Stimulated activated naive B cell treated with anti-CD40 and anti-IgM and Interleukin-4, amounts not matched to agents 10 μg/mL and 1 μg/mL and 100 μg/mL, for 72 hours (primary cell): ENCODE data around the gene FKBP11.

Experiments
- ATAC-seq, 2 donors: fragments of 150-1000 bp; cut with Tn5 transposase; replicated peaks; 2 replicates each; pipeline ENCODE4 v1.10.0; 2021; ENCODE audit warnings: moderate library complexity in 1 of 2
- DNase-seq: peaks from one replicate; pipeline ENCODE4 v3.0.0; 2021
- H3K27ac Mint-ChIP-seq: one replicate; pipeline ENCODE4 v1.8.0; 2022; ENCODE audit warnings: mild to moderate bottlenecking, mixed read lengths
- H3K27me3 Mint-ChIP-seq, 2 donors: one replicate each; pipeline ENCODE4 v1.8.0; 2022; ENCODE audit warnings: mixed read lengths in 2 of 2
- H3K36me3 Mint-ChIP-seq, 2 donors: one replicate each; pipeline ENCODE4 v1.8.0; 2022; ENCODE audit warnings: mixed read lengths in 2 of 2, mild to moderate bottlenecking in 1 of 2
- H3K4me1 Mint-ChIP-seq, 2 donors: one replicate each; pipeline ENCODE4 v1.8.0; 2022; ENCODE audit warnings: mixed read lengths in 2 of 2, mild to moderate bottlenecking in 1 of 2
- H3K4me3 Mint-ChIP-seq, 2 donors: one replicate each; pipeline ENCODE4 v1.8.0; 2022; ENCODE audit warnings: mild to moderate bottlenecking in 2 of 2, mixed read lengths in 2 of 2, moderate library complexity in 1 of 2
- H3K9me3 Mint-ChIP-seq, 2 donors: one replicate each; pipeline ENCODE4 v1.8.0; 2022; ENCODE audit warnings: mixed read lengths in 2 of 2, mild to moderate bottlenecking in 1 of 2

FKBP11 gene

GRCh38 chr12:48925304-48926011 is at the start of gene FKBP11:
Gene FKBP11 (minus strand): TSS chr12:48925492. CDS start chr12:48925428, 64 bp downstream.
- H3K4me1 Mint-ChIP-seq, result peaks cover 16 to 23% of the 10 kb centered on the region in 2 donors
- DNase-seq (peak; percentile 54), ATAC-seq (peak; percentile 85 to 86)

DNA sequence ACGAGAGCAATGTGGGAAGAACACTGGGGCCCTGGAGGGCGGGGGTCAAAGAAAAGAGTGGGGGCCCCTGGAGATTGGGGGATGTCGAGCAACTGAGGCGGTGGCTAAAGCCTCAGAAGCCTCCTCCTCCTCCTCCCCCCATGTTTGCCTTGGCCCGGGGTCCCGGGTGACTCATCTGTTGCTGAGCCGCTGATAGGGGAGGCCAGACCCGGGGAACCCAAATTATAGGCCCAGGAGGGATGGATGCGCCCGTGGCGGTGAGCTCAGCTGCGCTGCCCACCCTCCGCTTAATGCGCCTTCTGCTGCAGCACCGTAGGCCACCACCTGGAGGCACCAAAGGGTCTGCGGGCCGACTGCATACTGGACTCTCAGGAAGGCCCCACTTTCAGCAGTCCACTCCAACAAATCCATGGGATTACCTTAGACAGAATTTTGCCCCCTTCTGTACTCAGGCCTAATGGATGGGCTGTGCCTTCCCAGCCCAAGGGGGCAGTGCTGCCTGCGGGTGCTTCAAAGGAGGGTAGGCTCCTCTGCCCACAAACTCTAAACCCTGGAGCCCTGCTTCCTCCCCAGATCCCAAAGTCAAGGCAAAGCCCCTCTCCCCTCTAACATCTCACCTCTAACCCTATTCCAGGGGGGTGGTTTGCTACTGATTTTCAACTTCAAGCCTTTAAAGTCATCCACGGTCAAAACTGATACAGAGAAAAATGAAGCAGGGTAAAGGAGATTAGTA is 48.8 kb upstream of the FKBP11 start:
- Mint-ChIP-seq H3K4me3 (no peak overlapping the region), H3K4me1 (peaks cover 44 to 65% of the 10 kb centered on the region in 2 donors), H3K36me3 (peaks cover 0 to 2% of the 10 kb centered on the region in 2 donors), H3K27ac (no peak overlapping the region), H3K27me3 (peaks cover 78 to 86% of the 10 kb centered on the region in 2 donors), H3K9me3 (no peaks in the 10 kb centered on the region)
- DNase-seq, result no peak
- ATAC-seq, result no peak

More at GRCh38 chr12:48925304-48926011, at the start of gene FKBP11:
- H3K9me3 Mint-ChIP-seq, result no peaks in the 10 kb centered on the region
- peak within 1 kb of the TSS; percentile 93 for H3K27ac Mint-ChIP-seq
- H3K27me3 Mint-ChIP-seq, result no peaks in the 10 kb centered on the region
- H3K4me3 Mint-ChIP-seq, result peak within 1 kb of the TSS; percentile 92 to 94
- peaks cover 25 to 41% of the 10 kb centered on the region in 2 donors for H3K36me3 Mint-ChIP-seq

DNA sequence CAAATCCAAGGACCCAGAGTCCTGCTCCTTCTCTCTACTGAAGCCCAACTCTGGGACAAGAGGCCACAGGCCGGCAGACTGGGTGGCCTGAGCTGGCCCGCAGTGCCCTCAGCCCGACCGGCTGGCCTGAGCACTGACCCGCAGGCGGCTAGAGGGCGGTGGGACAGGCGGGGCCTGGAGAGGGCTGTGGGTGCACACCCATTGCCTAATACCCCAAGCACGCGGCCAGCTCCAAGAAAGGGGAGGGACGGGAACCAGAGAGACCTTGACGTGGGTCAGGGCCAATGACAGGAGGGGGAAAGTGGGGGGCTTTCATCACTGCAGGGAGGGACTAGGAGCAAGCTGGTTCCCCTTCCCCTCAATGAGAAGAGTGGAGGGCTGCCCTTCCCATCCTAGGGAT is 48.2 kb upstream of the FKBP11 start:
- DNase-seq (no peak), ATAC-seq (no peak)
- peaks cover 73 to 80% of the 10 kb centered on the region in 2 donors for H3K27me3 Mint-ChIP-seq
- peaks cover 43 to 65% of the 10 kb centered on the region in 2 donors for H3K4me1 Mint-ChIP-seq
- H3K27ac Mint-ChIP-seq, result no peak overlapping the region
- no peaks in the 10 kb centered on the region for H3K9me3 Mint-ChIP-seq
- no peak overlapping the region for H3K4me3 Mint-ChIP-seq
- H3K36me3 Mint-ChIP-seq, result peaks cover 0 to 2% of the 10 kb centered on the region in 2 donors

DNA sequence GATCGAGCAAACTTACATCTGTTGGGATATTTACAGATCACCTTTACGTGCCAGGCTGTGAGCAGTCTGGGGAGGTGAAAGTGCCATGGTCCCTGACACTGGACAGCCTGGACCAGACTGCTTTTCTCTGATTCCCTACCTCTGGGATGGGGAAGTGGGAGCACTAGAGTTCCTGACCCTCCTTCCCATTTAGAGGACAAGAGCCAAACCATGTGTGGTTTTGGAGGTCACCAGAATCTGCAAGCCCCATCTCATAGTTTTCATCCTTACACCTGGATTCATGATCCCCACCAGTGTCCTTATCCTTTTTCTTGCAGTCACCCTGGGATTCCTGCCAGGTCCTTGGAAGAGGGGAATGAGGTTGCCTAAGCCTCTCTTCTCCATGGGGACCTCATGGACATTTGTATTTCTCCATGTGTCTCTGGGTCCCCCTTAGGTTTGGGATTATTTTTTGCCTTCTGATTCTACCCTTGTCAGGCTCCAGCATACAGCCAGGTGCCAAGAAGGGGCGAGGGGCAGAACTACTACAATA is 47.7 kb upstream of the FKBP11 start:
- ATAC-seq (no peak), DNase-seq (no peak)
- no peak overlapping the region for H3K27ac Mint-ChIP-seq
- H3K9me3 Mint-ChIP-seq, result no peaks in the 10 kb centered on the region
- peaks cover 73 to 80% of the 10 kb centered on the region in 2 donors for H3K27me3 Mint-ChIP-seq
- no peak overlapping the region for H3K4me3 Mint-ChIP-seq
- peaks cover 0 to 2% of the 10 kb centered on the region in 2 donors for H3K36me3 Mint-ChIP-seq
- H3K4me1 Mint-ChIP-seq, result peaks cover 46 to 67% of the 10 kb centered on the region in 2 donors

DNA sequence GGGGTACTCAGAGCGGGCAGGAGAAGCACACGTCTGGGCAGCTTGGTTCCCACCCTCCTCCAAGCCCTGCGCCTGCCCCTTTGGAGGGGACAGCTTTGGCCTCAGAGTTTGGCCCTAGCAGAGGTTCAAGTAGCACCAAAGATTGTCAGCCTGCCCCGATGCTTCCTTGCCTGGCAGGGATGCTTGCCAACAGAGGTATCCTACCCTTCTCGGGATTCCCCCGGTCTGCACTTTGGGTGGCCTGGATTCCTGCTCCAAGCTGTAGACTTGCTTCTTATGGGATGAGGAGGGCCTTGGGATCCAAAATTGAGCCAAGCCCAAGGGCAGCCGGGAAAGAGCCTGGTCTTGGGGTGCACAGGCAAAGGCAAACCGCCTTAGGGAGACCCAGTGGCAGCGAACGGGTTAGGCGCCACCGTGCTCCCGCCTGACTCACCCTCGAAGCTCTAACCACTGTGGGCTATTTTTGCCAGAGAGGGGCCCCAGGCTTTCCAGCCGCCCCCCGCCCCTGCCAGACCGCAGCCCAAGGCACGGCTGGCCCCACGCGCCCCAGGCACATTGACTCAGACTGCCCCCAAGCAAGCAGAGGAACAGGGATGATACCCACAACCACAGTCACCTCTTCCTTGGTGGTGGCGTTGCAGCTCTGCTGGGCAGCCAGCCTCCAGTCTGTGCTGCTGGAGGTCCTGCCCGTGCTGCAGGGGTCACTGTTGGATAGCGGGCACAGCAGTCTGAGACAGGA is 47.1 kb upstream of the FKBP11 start:
- Mint-ChIP-seq H3K27me3 (peaks cover 67 to 74% of the 10 kb centered on the region in 2 donors), H3K36me3 (peaks cover 0 to 2% of the 10 kb centered on the region in 2 donors), H3K27ac (no peak overlapping the region), H3K9me3 (no peaks in the 10 kb centered on the region), H3K4me3 (peak overlapping the region; percentile 70 to 76), H3K4me1 (peaks cover 41 to 60% of the 10 kb centered on the region in 2 donors)
- DNase-seq (peak; percentile 19), ATAC-seq (peak; percentile 45 to 53)

DNA sequence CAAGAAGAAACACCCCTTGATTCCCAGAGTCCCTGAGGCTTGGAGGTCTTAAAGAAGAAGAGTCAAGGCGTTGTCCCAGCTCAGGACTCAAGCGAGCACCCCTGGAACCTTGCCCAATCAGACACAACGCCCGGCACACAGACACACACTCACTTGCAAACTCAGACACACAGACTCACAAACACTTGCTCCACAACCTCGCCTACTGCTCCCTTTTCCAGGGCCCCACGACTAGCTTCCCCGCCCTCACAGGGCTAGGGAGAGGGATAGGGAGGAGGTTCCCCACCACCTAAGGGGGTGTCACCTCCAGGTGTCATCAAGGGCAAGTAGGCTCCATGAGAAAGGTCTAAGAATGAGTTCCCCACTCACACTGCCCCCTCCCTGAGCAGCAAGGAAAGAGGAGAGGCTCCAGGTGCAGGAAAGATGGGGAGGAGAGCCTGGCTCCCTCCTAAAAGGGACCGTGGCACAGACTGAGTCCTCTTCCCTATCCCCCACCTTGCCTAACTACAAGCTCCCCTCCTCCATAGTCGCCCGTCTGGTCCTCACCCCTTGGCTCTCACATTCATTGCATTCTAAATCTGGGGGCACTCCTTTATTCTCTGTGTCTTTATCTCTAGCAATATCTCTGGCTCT is 45.5 kb upstream of the FKBP11 start:
- H3K27me3 Mint-ChIP-seq, result peaks cover 54 to 58% of the 10 kb centered on the region in 2 donors
- peaks cover 43 to 64% of the 10 kb centered on the region in 2 donors for H3K4me1 Mint-ChIP-seq
- peaks cover 0 to 2% of the 10 kb centered on the region in 2 donors for H3K36me3 Mint-ChIP-seq
- no peaks in the 10 kb centered on the region for H3K9me3 Mint-ChIP-seq
- no peak for ATAC-seq
- H3K4me3 Mint-ChIP-seq, result peak overlapping the region; percentile 42 to 70
- H3K27ac Mint-ChIP-seq, result peak overlapping the region; percentile 63
- no peak for DNase-seq

DNA sequence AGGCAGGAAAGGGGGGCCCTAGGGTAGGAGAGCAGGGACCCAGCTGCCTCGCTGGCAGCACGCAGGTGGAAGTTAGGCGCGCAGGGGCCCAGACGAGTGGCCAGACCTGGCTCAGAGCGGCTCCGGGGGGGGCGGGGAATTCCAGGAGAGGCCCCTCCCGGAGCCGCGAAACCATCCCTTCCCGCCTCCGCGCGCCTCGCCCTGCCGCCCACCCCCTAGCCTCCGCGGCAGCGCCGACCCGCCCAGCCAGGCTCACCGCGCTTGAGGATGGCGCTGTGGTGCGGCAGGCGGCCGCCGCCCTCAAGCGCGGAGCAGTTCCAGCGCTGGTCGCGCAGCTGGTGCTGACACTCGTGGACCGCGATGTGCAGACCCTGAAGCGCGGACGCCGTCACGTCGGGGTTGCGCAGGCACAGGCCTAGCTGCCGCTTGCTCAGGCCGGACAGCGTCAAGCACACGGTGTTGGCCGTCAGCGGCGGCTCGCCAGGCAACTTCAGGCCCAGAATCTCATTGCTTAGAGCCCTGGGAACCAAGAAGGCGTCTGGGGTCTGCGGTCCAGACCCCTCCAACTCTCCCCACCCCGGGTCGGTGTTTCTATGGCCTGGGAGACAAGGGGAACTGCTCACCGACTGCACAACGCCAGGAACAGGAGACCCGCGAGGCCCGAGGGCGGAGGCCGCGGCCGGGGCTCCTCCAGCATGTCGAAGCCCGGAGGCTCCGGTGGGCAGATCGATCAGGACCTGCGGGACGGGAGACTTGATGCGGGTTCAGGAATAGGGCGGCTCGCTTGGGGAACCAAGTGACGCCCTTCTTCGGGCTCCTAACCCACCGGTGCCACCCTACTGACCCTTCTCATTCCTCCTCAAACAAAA is 44.8 kb upstream of the FKBP11 start:
- ATAC-seq (peak; percentile 18 to 37), DNase-seq (no peak)
- Mint-ChIP-seq H3K4me1 (peaks cover 47 to 70% of the 10 kb centered on the region in 2 donors), H3K36me3 (peaks cover 0 to 2% of the 10 kb centered on the region in 2 donors), H3K27me3 (peaks cover 47 to 53% of the 10 kb centered on the region in 2 donors), H3K9me3 (no peaks in the 10 kb centered on the region), H3K27ac (no peak overlapping the region), H3K4me3 (peak overlapping the region; percentile 45 to 46)

DNA sequence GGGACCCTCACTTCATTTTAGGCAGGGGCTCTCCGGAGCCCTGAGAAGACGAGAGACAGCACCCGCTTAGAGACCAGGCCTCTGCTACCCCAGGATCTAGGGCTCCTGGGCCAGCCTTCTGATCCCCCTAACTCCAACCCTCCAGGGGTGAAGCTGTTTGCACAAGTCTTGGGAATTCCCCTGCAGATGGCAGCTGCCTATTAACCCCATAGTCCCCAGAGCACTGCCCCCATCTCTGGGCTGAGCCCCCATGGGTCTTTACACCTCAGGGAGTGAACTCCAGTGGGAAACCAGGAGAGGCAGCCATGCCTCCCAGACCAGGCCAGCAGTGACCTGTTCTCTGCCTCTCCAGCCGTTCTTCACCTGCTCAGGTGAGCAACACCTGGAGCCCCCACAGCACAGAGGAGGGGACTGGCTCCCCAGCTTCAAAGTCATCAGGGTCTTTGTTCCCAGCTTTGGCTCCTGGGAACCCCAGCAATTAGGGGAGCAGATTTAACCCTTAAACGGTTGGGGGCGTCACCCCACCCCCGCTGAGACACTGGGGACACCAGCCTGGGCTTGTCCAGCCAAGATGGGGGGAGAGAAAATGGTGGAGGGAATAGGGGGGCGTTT is 44.0 kb upstream of the FKBP11 start:
- H3K36me3 Mint-ChIP-seq, result peaks cover 0 to 2% of the 10 kb centered on the region in 2 donors
- no peak for ATAC-seq
- H3K27me3 Mint-ChIP-seq, result peaks cover 41 to 45% of the 10 kb centered on the region in 2 donors
- no peaks in the 10 kb centered on the region for H3K9me3 Mint-ChIP-seq
- peak overlapping the region; percentile 56 for H3K27ac Mint-ChIP-seq
- peak overlapping the region; percentile 45 to 46 for H3K4me3 Mint-ChIP-seq
- DNase-seq, result no peak
- H3K4me1 Mint-ChIP-seq, result peaks cover 47 to 70% of the 10 kb centered on the region in 2 donors

DNA sequence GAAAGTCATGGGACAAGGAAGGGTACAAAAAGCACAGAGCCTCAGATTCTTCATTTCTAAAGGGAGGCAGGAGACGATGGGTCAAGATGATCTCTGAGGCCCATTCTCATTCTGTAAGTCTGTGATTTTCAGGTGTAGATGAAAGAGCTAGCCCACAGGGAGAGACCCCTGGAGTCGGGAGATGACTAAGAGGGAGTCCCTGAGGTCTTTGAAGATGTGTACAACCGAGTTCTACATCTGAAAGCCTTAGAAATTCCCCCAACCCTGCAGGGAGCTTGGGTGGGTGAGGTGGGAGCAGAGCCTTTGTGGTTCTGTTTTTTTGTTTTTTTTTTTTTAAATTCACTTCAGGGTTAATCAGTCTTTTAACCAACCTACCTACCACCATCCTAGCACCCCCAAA is 43.2 kb upstream of the FKBP11 start:
- Mint-ChIP-seq H3K27ac (no peak overlapping the region), H3K9me3 (no peaks in the 10 kb centered on the region), H3K27me3 (peaks cover 33 to 37% of the 10 kb centered on the region in 2 donors), H3K4me1 (peaks cover 44 to 65% of the 10 kb centered on the region in 2 donors), H3K4me3 (no peak overlapping the region), H3K36me3 (peaks cover 0 to 2% of the 10 kb centered on the region in 2 donors)
- ATAC-seq (peak in 1 of 2 donors; percentile 35), DNase-seq (no peak)

- H3K27ac Mint-ChIP-seq, result no peak overlapping the region
- no peak overlapping the region for H3K4me3 Mint-ChIP-seq
- H3K4me1 Mint-ChIP-seq, result peaks cover 44 to 65% of the 10 kb centered on the region in 2 donors
- no peak for ATAC-seq
- no peaks in the 10 kb centered on the region for H3K9me3 Mint-ChIP-seq
- H3K27me3 Mint-ChIP-seq, result peaks cover 29 to 32% of the 10 kb centered on the region in 2 donors
- peaks cover 0 to 2% of the 10 kb centered on the region in 2 donors for H3K36me3 Mint-ChIP-seq
- no peak for DNase-seq
These were observed 42.7 kb upstream of the FKBP11 start for GRCh38 chr12:48967991-48968390.

DNA sequence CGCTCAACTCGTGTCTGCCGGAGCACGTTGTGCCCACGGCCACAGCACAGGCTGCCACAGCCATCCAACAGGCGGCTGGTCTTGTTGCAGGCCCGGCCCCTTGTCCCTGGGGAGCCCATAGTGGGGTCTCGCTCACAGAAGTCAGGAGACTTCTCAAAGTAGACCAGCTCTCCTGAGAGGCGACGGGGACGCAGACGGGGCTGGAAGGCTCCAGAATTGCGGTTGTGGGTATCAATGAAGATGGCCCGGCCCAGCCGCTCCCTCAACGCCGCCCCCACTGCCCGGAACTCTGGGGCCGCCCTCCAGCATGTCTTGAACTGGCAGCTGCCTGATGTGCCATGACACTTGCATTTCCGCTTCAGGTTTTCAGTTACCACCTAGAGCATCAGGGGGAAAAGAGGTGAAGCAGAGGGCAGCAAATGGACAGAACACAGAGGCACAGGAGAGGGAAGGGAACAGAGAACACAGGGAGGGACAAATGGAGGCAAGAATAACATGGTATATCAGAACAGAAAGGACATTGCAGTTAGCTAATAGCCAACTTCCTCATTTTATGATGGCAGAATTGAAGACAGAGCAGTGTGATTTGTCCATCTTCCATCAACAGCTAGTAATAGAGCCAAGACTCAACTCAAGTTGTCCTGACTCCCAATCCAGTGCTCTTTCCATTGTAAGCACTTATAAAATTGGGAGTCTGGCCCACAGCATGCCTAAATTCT is 41.0 kb upstream of the FKBP11 start:
- H3K27me3 Mint-ChIP-seq, result peaks cover 12 to 15% of the 10 kb centered on the region in 2 donors
- H3K36me3 Mint-ChIP-seq, result peaks cover 0 to 2% of the 10 kb centered on the region in 2 donors
- DNase-seq (no peak), ATAC-seq (peak in 1 of 2 donors; percentile 26)
- H3K27ac Mint-ChIP-seq, result no peak overlapping the region
- no peak overlapping the region for H3K4me3 Mint-ChIP-seq
- peaks cover 31 to 48% of the 10 kb centered on the region in 2 donors for H3K4me1 Mint-ChIP-seq
- H3K9me3 Mint-ChIP-seq, result no peaks in the 10 kb centered on the region

DNA sequence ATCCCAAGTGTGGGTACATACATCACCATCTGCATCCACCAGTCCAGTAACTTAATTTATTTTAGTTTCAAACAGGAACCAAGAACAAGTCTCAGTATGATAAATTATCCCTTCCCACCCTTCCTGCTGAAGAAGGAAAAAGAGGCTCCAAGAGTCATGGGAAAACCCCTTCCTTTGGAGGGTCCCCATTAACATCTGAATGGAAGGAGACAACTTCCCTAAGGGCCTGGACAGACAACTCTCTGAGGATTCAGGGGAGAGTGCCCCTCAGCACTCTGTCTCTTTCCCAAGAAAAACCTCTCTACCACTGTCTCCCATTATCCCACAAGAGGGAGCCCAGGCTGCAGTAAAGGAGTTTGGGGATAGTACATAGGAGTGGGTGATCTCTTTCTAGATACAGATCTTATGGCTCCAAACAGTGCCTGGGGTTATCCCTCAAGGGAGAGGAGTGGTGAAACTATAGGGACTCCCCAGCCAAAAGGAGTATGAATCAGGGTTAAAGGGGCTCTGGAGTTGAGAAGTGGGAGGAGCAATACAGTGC is 40.1 kb upstream of the FKBP11 start:
- Mint-ChIP-seq H3K36me3 (no peaks in the 10 kb centered on the region), H3K4me3 (no peak overlapping the region), H3K4me1 (peaks cover 23 to 39% of the 10 kb centered on the region in 2 donors), H3K27me3 (peaks cover 6 to 13% of the 10 kb centered on the region in 2 donors), H3K9me3 (no peaks in the 10 kb centered on the region), H3K27ac (no peak overlapping the region)
- DNase-seq (no peak), ATAC-seq (peak; percentile 38 to 65)
